Right lung (tissue), 5 donors: Measurements from ENCODE around the gene CACNB1. TPM values are rescaled to one million over a fixed set of nuclear protein-coding genes. Genes with fewer than 3 reads are reported as not detected.
"Not testable (repeated sequence)": the region's sequence is repeated elsewhere in the genome, so short reads cannot be mapped to it uniquely, and the experiment has no call there.

Experiments
- DNase-seq, 2 donors: peaks; one replicate each; pipeline ENCODE4 v3.0.0-alpha.2; 2013
- polyA plus RNA-seq, 5 donors: library from polyadenylated mRNA; unstranded; fragments of 120-200 nt; gene quantifications; one replicate each; pipeline versions ENCODE4 v1.2.1 to v1.2.3, GENCODE V29; 2013; ENCODE audit warnings: inconsistent platforms in 1 of 5, low replicate concordance in 1 of 5; ENCODE audit not compliant: insufficient read length in 5 of 5, insufficient read depth in 1 of 5

The CACNB1 gene
- polyA plus RNA-seq, 5 donors, result 10.2 to 23.0 (median 13.5) TPM

DNA sequence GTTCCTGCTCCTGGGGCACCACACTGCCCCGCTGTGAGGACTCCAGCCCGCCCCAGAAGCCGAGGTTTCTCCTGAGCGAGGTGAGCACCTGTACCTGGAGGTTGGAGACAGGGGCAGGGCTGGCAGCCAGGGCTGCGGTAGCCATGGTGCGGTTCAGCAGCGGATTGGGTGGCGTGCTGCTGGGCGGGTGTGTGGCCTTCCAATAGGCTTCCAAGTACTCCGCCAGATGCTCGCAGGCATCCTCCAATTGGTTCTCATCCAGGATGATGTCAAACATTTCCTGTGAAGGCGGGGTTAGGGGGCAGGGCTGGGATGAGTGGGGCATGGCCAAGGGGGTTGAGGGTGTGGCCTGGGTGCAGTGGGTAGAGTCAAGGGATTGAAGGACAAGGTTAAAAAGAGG lies 20.2 kb downstream of the CACNB1 start:
- no peak for DNase-seq

DNA sequence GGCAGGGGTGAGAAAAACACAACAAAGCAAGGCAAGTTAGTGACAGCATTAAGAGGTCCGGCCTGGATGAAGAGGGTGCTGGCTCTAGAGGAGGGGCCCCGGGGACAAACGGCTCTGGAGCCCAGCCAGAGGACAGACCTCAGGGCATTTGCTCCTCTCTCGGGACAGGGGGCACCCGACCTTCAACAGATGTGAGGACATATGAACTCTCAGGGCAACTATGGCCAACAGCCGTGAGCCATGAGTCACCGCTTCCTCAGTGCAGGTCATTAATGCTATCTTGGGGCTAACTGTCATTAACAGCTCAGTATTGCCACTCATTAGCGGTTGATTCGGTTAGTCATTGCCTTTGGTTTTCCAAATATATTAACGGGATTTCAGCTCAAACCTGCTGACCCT lies 21.8 kb downstream of the CACNB1 start:
- DNase-seq, result no peak

DNA sequence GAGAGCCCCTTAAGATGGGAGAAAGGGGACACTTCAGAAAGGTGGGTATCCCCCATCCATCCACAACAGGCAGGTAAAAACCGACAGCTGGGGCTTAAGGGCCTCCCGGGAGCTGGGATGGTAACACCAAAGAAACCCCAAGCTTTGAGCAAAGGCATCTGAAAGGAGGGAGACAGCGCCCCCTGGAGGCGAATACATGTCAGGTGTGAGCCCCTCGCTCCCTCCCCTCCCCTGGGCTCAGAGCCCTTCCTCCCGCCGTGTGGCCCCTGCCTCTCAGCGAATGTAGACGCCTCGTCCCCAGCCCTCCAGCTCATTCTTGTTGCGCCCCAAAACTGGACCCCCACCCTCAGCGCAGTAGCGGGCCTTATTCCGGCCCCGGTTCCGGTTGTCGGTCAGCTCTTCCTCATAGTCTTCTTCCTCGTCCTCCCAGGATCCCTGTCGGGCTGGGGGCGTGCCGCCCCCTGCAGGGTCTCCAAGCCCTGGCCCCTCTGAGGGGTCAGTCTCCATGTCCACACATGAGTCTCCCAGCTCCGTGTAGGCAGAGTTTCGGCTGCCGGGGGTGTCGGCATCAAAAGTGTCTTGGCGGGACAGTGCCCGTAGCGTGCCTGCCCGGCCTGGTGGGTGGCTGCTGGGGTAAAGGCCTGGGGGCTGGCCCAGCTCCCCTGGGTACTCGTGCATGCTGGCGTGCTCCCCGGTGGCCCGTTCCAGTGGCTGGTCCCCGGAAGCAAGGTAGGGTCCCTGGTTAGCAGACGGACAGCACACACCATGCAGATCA lies 22.4 kb downstream of the CACNB1 start:
- DNase-seq, result peak; percentile 46 to 66

DNA sequence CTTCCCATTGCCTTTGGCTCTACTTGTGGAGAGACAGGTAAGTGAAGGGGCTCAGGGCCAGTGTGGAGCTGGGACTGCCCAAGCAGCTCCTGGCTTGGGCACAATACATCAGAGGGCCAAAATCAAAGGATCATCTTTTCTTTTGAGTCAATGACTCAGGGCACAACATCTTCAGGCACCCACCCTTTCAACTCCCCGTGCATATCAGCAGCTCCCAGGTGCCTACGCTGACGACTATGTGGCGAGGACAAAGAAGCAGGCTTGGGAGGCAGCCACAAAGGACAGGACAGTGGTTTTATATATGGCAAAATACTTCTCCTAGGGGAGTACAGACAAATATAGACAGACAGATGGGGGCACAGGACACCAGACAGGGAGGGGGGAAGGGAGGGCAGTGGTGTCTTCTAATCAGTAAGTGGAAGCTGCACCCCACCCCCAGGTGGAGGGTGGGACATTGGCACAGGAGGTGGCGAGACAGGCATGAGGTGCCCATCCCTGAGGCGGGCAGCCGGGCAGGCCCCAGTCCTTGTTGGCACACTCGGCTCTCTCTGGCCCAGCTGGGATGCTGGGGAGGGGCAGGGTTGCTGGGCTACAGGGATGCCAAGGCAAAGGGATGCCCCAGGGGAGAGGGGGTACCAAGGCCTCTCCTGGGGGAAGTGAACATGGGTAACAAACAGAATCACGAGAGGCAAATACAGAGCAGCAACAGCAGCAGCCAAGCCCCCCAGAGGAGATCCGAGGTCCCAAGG lies 23.8 kb downstream of the CACNB1 start:
- DNase-seq, result no peak

DNA sequence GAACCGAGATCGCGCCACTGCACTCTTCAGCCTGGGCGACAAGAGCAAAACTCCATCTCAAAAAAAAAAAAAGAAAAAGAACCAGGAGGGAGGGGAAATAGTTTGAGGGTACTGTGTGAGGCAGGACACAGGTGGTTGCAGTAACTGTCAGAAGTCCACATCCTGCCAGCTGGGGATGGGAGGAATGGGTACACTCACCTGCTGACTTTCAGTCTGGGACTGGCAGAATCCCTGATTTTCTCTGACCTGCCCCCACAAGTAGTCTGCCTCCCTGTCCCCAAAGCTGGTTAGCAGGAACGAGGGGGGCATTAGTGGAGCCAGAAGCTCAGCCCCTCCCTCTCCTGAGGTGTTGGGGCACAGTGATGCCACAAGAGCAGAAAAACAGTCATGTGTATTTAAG lies 24.4 kb downstream of the CACNB1 start:
- DNase-seq, result no peak

DNA sequence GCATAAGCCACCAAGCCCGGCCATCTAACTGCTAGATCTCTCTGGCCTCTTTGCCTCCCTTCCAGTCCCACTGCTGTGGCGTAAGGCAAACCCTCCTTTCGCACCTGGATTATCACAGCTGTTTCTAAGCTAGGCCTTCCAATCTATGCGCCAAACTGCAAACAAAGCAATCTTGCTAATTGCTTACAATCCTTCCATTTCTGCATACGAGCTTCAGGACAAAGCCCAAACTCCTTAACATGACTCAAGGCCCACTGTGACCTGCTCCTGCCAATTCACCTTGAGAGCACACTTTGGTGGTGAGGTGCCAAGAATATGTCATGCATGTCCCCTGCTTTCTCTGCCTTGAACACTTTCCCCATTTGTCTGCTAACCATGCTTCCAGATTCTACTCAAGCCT lies 25.5 kb downstream of the CACNB1 start:
- DNase-seq, result no peak

DNA sequence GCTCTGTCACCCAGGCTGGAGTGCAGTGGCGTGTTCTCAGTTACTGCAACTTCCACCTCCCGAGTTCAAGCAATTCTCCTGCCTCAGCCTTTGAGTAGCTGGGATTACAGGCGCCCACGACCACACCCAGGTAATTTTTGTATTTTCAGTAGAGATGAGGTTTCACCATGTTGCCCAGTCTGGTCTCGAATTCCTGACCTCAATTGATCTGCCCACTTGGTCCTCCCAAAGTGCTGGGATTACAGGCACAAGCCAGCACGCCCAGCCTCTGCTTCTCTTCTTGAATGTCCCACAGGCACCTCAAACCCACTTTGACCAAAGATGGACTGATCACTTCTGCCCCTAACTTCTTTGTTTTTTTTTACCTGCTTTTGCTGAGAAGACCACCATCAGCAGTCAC lies 26.9 kb downstream of the CACNB1 start:
- no peak for DNase-seq

DNA sequence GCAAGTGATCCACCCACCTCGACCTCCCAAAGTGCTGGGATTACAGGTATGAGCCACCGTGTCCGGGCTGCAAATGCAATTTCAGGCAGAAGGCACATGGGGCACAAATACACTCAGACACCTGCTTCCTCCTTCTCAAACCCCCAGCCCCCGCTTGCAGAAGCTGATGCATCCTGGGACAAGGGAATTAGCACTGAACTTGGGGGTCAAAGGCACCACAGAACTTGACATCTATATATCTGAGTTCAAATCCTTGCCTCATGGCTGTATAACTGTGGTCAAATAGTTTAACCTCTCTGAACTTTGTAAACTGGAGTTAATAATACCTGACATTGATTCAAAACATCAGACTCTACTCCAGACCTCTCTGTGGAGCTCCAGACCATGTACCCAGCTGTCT lies 27.4 kb downstream of the CACNB1 start:
- no peak for DNase-seq

DNA sequence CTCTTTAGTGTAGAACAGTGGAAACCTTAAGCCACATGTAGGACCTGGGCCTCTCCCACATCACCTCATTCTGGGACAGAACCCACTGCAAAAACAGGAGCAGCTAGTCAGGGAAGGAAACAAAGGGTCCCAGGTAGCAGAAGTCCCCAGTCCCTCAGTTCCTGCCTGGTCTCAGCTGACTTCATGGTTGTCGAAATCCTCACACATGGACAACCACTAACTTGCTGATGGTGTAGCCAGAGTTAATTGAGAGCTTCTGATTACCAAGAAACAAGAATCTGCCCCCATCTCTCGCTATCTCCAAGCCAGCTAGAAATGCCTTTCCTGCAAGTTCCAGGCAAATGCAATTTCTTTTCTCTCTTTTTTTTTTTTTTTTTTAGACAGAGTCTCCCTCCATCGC lies 28.0 kb downstream of the CACNB1 start:
- DNase-seq, result no peak

DNA sequence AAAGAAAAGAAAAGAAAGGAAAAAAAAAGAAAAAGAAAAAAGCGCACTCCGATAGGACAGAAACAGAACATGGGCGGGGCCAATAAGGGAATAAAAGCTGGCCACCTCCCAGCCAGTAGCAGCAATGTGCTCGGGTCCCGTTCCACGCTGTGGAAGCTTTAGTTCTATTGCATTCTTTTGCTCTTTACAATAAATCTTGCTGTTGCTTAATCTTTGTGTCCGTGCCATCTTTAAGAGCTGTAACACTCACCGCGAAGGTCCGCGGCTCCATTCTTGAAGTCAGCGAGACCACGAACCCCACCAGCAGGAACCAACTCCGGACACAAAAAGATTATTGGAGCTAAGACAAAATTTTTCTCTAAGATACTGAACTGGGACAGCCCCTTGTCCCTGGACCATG lies 28.4 kb downstream of the CACNB1 start:
- DNase-seq, result no peak

DNA sequence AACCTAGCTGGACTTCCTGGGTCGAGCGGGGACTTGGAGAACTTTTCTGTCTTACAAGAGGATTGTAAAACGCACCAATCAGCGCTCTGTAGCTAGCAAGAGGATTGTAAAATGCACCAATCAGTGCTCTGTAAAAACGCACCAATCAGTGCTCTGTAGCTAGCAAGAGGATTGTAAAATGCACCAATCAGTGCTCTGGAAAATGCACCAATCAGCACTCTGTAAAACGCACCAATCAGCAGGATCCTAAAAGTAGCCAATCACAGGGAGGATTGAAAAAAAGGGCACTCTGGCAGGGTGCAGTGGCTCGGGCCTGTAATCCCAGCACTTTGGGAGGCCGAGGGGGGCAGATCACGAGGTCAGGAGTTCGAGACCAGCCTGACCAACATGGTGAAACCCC lies 29.0 kb downstream of the CACNB1 start:
- not testable (repeated sequence) for DNase-seq

DNA sequence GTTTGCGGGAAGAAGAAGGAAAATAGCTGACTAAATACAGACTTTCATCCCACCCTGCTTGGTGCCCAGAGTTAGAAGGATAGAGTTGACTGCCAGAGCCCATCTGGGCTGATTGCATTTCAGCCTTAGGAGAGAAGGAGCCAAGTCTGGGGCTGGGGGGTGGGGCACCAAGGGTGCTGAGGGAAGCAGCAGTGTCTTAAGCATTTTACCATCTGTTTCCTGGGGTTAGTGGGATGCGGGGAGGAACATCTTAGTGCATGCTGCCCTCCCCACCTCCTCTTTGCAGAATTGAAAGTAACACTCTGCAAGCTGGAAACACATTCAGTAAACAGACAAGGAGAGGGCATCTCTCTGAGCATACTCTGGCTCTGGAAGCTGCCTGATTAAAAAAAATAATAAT lies 30.0 kb downstream of the CACNB1 start:
- DNase-seq, result peak; percentile 25 to 39

DNA sequence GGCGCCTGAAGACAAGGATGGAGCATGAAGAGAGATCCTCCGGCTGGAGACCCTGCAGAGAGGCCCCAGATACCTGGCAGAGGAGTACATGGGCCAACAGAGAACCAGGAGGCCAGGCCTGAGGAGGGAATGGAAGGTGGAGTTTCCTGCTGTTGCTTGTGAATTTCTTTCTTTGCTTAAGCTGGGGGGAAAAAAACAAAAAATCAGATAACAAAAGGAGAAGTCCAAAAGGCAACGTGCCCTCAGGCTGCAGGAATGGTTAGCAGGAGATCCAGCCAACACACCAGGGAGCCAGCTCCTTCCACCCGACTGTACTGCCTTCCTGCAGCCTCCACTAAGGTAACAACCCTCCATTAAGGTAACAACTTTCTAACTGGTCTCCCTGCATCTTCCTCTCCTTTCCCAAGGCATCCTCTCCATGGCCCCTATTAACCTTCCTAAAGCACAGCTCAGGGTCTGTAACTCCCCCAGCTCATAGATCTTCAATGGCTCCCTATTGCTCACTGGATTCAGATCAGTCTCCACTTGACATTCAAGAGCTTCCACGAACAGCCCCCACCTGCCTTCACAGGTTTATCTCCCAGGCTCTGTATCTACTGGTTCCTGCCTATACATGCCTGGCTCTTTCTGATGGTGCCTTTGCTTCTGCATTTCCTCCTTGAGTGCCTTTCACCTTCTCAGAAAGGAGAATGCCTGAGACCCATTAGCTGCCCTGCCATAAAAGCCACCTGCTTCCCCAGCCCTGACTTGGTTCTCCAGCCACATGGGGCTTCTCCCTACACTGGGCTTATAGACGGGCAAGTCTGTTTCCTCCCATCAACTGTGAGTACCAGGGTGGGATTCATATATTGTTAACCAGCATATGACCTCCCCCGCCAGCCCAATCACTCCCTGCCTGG lies 30.8 kb downstream of the CACNB1 start:
- DNase-seq, result no peak

DNA sequence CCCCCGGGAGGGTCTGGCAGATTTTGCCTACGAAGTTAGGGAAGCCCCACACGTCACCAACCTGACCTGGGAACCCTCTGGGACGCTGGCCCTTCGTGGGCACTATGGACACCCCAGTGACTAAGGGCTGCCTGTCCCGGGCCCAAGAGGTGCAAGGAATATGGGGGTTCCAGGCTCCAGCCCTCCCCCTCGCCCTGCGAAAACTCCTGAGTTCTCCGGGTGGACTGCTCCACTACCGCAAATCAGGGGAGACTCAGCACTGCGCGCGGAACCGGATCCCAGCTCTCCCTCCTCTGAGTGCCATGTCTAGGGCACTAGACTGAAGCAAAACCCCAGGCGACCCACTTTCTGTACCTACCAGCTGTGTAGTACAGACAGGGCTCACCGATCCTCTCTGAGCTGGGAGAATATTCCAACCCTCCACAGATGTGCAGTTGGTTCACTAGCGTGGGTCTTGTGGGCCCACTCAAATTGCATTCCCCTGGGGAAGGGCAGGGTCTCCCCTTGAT lies 31.6 kb downstream of the CACNB1 start, which contains the start of gene ARL5C:
TSS of gene ARL5C (minus strand) at position 321 of the 509 bp plus-strand sequence. CDS start 401 bp downstream, outside the sequence.
- DNase-seq, result no peak

DNA sequence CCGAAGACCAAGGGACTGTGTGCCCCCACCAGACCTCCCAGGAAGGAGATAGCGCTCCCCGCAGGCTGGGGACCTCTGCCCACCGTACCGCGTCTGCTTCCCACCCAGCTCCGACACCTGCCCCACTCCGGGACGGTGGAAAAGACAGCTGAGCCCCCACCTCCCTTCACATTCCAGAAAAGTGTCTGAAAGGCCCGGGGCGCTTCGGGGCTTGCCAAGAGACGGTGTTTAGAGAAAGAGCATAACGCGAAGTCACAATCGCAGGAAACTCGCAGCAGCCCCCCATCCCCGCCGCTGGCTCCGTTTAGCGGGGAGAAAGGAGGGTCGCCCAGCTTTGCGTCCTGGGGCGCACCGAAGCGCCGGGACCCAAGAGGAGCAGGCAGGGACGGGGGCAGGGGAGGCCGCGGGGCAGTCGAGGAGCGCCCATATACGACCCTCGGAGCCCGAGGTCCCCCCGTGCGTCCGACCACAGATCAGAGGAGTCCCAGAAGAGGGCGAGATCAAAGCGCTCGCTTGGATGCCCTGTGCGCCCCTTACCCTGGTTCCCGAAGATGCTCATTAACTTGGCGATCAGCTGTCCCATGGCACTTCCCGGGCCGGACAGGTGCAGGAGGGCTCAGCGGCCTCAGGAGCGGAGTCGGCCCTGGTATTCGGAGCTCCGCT lies 32.2 kb downstream of the CACNB1 start:
- no peak for DNase-seq

DNA sequence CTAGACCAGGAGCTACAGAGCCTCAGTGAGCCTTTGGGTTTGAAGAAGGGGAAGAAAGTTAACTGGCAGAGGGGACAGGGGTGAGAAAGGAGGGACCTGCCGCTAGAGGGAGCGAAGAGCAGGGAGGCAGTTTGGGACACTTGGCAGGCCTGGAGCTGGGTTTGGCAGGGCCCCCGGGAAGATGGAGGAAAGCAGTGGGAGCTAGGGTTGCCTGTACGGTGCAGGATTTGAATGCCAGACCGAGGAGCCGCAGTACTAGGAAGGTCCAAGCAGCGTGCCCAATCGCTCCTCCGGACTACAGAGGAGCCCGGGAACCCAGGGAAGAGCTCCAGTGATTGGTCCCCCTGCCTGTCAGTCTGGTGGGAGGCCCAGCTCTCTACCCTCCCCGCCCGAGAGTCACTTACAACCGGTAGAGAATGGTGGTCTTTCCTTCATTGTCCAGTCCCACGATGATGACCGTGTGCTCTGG lies 32.8 kb downstream of the CACNB1 start:
- peak; percentile 72 to 79 for DNase-seq

DNA sequence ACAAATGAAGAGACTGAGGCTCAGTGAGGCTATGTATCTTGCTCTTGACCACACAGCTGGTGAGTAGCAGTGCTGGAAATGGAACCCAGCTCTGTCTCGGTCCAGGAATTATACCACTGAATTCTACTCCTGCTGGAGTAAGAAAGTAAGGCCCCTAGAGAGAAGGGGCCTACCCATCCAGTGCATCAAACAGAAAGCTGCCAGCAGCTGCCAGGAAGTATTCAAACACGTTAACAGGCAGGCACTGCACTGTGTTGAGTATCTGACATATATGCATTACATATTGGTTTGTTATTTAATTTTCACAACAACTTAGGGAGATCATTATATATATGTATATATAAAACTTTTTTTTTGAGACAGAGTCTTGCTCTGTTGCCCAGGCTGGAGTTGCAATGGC lies 35.5 kb downstream of the CACNB1 start:
- DNase-seq, result no peak

DNA sequence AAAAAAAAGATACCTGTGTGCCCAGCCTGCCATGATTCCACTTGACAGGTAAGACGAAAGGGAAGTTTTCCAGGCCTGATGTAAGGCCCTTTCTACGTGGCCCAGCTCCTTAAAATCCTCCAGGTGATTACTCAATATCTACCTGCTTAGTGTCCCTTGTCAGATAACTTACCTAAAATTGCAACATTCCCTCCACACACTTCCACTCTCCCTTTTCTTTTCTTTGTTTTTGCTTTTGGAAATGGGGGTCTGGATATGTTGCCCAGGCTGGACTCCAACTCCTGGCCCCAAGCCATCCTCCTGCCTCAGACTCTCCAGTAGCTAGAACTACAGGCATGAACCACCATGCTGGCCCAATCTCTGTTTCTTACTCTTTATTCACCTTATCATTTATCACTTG lies 38.8 kb downstream of the CACNB1 start:
- no peak for DNase-seq

DNA sequence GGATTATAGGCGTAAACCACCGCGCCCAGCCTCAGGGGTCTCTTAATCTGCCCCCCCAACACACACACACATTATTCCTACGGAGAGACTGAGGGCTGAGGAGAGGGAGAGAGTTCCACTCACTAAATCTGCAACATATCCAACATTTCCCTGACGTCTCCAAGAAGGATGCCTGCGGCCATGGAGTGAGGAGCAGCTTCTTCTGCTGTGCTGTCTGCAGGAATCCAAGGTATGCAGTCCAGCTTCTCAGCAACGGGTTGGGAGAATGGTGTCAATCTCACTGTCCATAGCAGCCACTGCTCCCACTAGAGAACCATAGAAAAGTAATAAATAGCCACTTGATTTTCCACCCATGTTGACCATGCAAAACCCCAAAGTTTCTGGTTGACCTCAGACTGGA lies 41.0 kb downstream of the CACNB1 start:
- DNase-seq, result no peak

DNA sequence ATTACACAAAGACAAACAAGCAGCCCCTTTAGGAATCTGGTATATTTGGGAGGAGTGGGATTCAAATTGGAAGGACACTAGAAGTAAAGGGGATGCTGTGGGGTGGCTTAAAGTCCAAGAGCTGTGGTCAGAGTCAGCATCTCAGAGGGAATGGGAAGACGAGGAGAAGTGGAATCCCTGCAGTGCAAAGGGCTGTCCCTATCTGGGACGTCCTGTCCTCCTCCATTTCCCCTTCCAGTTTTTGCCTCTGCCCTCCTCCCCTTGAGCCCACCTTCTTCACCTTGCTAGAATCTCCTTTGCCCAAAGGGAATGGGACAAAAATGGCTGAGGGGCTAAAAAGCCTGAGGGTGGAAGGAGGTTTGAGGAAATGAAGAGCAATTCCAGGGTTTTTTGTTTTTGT lies 41.8 kb downstream of the CACNB1 start:
- DNase-seq, result no peak

DNA sequence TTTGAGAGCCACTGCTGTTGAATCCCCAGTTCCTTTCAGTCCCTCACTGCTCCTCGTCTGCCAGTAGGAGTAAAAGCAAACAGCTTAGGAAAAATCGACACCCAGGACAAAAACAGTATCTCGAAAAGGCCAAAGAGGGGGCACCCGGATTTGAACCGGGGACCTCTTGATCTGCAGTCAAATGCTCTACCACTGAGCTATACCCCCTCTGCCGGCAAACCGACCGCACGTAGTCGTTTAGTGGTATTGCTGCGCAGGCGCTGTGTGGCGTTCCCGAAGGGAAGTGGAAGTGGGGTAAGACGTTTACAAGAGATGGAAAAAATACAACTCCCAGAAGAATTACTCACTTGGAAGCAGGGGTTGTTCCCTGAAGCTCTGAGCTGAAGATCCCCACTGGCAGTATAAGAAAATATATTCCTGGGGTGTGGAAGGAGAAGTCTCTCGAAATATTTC lies 43.8 kb downstream of the CACNB1 start:
- peak; percentile 90 to 92 for DNase-seq
